Endothelial cell of umbilical vein (primary cell): ENCODE results near the gene TSHZ1. TPM values are rescaled to one million over a fixed set of nuclear protein-coding genes. Genes with fewer than 3 reads are reported as not detected.

ENCODE experiments used
- BruUV-seq: library from RNA; stranded (reverse); fragments of 400-500 nt; replicated peaks from 2 replicates; lab custom pipeline; 2021; lab: Mats Ljungman, UMichigan
- CTCF ChIA-PET: fragments of 300-600, 350-600 bp; sonication (Branson Sonifier 250); formaldehyde crosslinking; loops from one replicate; lab custom pipeline; 2021; ENCODE audit warnings: antibody characterized with exemption, inconsistent platforms; lab: Charles Lee
- POLR2A ChIA-PET: fragments of 300-600, 350-600 bp; sonication (Branson Sonifier 250); formaldehyde crosslinking; loops from one replicate; lab custom pipeline; 2021; ENCODE audit warnings: antibody characterized with exemption, inconsistent platforms; lab: Charles Lee
- DNase-seq: peaks from one replicate; pipeline ENCODE4 v3.0.0-alpha.2; 2011; ENCODE audit warnings: low read depth, low spot score
- FAIRE-seq: peaks from 2 replicates; lab custom pipeline; 2011; peaks lifted over from hg19 to GRCh38; lab: Jason Lieb, UNC
- H2AFZ ChIP-seq: 2 replicates; pipeline ENCODE4 v1.6.0; 2012; ENCODE audit warnings: low read depth, low read length, control low read depth, inconsistent platforms
- H3K27ac ChIP-seq: 2 replicates; pipeline ENCODE4 v1.5.1; 2011; ENCODE audit warnings: low read depth, mild to moderate bottlenecking, control low read depth, low read length, moderate library complexity; ENCODE audit not compliant: insufficient read depth
- H3K27me3 ChIP-seq, 2 experiments: 2 replicates each; pipeline versions ENCODE4 v1.6.0 to v1.6.1; 2011; ENCODE audit warnings: low read length in 2 of 2, mixed read lengths in 1 of 2; ENCODE audit not compliant: control insufficient read depth in 2 of 2, insufficient read depth in 2 of 2
- H3K36me3 ChIP-seq, 2 experiments: 2 replicates in 1 of 2; 3 replicates in 1 of 2; pipeline ENCODE4 v1.5.1; 2011; ENCODE audit warnings: low read length in 2 of 2, mild to moderate bottlenecking in 1 of 2, moderate library complexity in 1 of 2; ENCODE audit not compliant: control insufficient read depth in 2 of 2, insufficient read depth in 2 of 2; ENCODE audit errors: extremely low read depth in 1 of 2
- H3K4me1 ChIP-seq: 3 replicates; pipeline ENCODE4 v1.5.1; 2011; ENCODE audit warnings: mild to moderate bottlenecking, low read length; ENCODE audit not compliant: control insufficient read depth, insufficient read depth; ENCODE audit errors: extremely low read depth
- H3K4me2 ChIP-seq: 2 replicates; pipeline ENCODE4 v1.6.1; 2011; ENCODE audit warnings: low read length, control low read depth, mixed read lengths; ENCODE audit not compliant: insufficient read depth
- H3K4me3 ChIP-seq, 3 experiments: fragments of 200-600 bp in 1 of 3; sonication (generic), shearing (Covaris generic) in 1 of 3; replicated peaks in 1 of 3; 2 replicates each; pipeline ENCODE4 v1.5.1; 2011 to 2016; ENCODE audit warnings: control low read depth in 3 of 3, low read length in 3 of 3, mild to moderate bottlenecking in 2 of 3, inconsistent platforms in 1 of 3, low read depth in 1 of 3, moderate library complexity in 1 of 3; ENCODE audit not compliant: insufficient read depth in 1 of 3
- H3K79me2 ChIP-seq: 2 replicates; pipeline ENCODE4 v1.6.0; 2012; ENCODE audit warnings: low read length, inconsistent platforms; ENCODE audit not compliant: control insufficient read depth, insufficient read depth
- H3K9ac ChIP-seq: replicated peaks from 2 replicates; pipeline ENCODE3; 2011; ENCODE audit warnings: low read length, control low read depth; ENCODE audit not compliant: insufficient read depth; ENCODE audit errors: extremely low read depth
- H3K9me1 ChIP-seq: replicated peaks from 3 replicates; pipeline ENCODE4 v1.6.0; 2011; ENCODE audit warnings: mild to moderate bottlenecking, low read length; ENCODE audit not compliant: control insufficient read depth, insufficient read depth; ENCODE audit errors: extremely low read depth
- H3K9me3 ChIP-seq: replicated peaks from 2 replicates; pipeline ENCODE4 v1.5.1; 2012; ENCODE audit warnings: low read length, inconsistent platforms; ENCODE audit not compliant: control insufficient read depth, insufficient read depth
- H4K20me1 ChIP-seq: replicated peaks from 2 replicates; pipeline ENCODE3; 2011; ENCODE audit warnings: mild to moderate bottlenecking, low read length; ENCODE audit not compliant: control insufficient read depth, insufficient read depth; ENCODE audit errors: extremely low read depth
- EZH2 ChIP-seq: IDR thresholded peaks from 2 replicates; pipeline ENCODE4 v1.6.1; 2012; ENCODE audit warnings: borderline replicate concordance, low read depth, mild to moderate bottlenecking, moderate library complexity, low read length, inconsistent platforms; ENCODE audit not compliant: severe bottlenecking
- FOS ChIP-seq: IDR thresholded peaks from 2 replicates; pipeline ENCODE4 v1.6.1; 2011; ENCODE audit warnings: mild to moderate bottlenecking, low read length, moderate library complexity, borderline replicate concordance; ENCODE audit not compliant: insufficient read depth
- GATA2 ChIP-seq: IDR thresholded peaks from 2 replicates; pipeline ENCODE4 v1.7.0; 2011; ENCODE audit warnings: low read depth, mild to moderate bottlenecking, moderate library complexity, mixed read lengths, low read length; ENCODE audit not compliant: insufficient read length, insufficient read depth
- JUN ChIP-seq: IDR thresholded peaks from 2 replicates; pipeline ENCODE4 v1.6.1; 2011; ENCODE audit warnings: borderline replicate concordance, low read depth; ENCODE audit not compliant: insufficient read length, insufficient read depth
- MAX ChIP-seq: IDR thresholded peaks from 2 replicates; pipeline ENCODE4 v1.6.1; 2011; ENCODE audit not compliant: insufficient read depth, insufficient read length
- MYC ChIP-seq: IDR thresholded peaks from one replicate; pipeline ENCODE4 v1.6.1; 2011; ENCODE audit warnings: mild to moderate bottlenecking, low read depth, low read length
- POLR2A ChIP-seq: IDR thresholded peaks from 2 replicates; pipeline ENCODE4 v1.6.1; 2012; ENCODE audit warnings: low read depth, mild to moderate bottlenecking, control low read depth, low read length
- POLR2AphosphoS5 ChIP-seq: IDR thresholded peaks from 2 replicates; pipeline ENCODE4 v1.6.1; 2012; ENCODE audit warnings: low read depth, mild to moderate bottlenecking, control low read depth, low read length, moderate library complexity; ENCODE audit not compliant: insufficient read depth
- dilution Hi-C: fragments of 300-500 bp; cut with MboI; formaldehyde crosslinking; loops from one replicate; pipeline ENCODE4 v1.15.0; 2019; ENCODE audit warnings: low sequenced_read_pairs; ENCODE audit not compliant: extremely low pct_ligation_motif_present
- intact Hi-C: fragments of 100-400 bp; cut with micrococcal nuclease; formaldehyde crosslinking; loops from one replicate; pipeline ENCODE4 v1.10.0; 2022
- polyA plus RNA-seq, 4 experiments: library from polyadenylated mRNA; depleted of rRNA in 3 of 4; stranded (reverse) in 3 of 4; unstranded in 1 of 4; fragments of >200 nt; gene quantifications; 2 replicates each; pipeline versions ENCODE4 v1.2.1 to v1.2.3, GENCODE V29; 2011 to 2012; ENCODE audit warnings: missing spikeins in 1 of 4
- total RNA-seq: library from RNA; stranded (reverse); gene quantifications from 2 replicates; pipeline ENCODE4 v1.2.3, GENCODE V29; 2021
- TF ChIP-seq, protein P1 (sequence below), 2 donors: IDR thresholded peaks; 1 replicate in 1 of 2; 2 replicates in 1 of 2; pipeline ENCODE4 v1.5.1; 2011; ENCODE audit warnings: low read length in 2 of 2, mild to moderate bottlenecking in 2 of 2, moderate library complexity in 2 of 2, control low read depth in 1 of 2, inconsistent platforms in 1 of 2, low read depth in 1 of 2; ENCODE audit not compliant: insufficient read depth in 1 of 2; ENCODE audit errors: extremely low read depth in 1 of 2

The TSHZ1 gene
- total and polyA plus RNA-seq, 2 donors (not counting 3 experiments of a cell fraction or from before 2014, with no cell fraction given) = 4.2 to 10.2 TPM

DNA sequence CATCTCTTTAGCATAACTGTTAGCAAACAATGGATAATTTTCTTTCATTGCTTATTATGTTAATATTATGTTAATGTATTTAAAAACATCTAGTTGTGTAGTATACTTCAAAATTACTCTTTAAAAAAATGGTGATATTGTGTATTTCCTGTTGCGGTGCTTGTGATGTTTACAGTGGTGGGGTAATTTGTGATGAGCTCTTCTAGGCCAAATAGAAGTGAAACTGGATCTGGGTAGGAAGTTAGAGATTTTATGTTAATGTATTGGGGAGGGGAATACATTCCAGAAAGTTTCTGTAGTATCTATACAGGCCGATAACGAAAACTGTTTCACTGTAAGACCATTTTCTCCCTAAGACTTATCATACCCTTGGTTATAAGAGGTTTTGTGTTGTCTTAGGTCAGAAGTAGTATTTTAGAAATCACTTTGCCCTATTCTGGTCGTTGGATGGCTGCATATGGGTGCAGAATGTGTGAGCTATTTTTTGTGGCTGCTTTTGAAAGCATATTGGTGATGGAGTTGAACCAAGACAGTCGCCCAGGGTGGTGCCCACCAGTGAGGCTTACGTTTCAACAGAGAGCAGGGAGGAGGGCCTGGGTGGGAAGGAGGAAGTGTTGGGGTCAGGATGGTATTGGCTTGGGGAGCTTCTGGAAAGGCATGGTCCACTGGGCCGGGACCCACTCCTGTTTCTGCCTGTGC lies 5.8 kb downstream of the TSHZ1 start:
- Histone ChIP-seq H2AFZ (no peak overlapping the region), H3K4me1 (peaks cover 37% of the 10 kb centered on the region), H3K27ac (no peak overlapping the region), H3K27me3 (no peaks in the 10 kb centered on the region), H3K9me3 (no peaks in the 10 kb centered on the region), H3K4me2 (no peak overlapping the region), H4K20me1 (no peaks in the 10 kb centered on the region), H3K9me1 (no peaks in the 10 kb centered on the region), H3K9ac (no peak overlapping the region), H3K4me3 (no peak overlapping the region), H3K79me2 (peaks cover 28% of the 10 kb centered on the region), H3K36me3 (no peaks in the 10 kb centered on the region)
- TF ChIP-seq FOS = no peak
- TF ChIP-seq POLR2A = no peak
- TF ChIP-seq, protein P1, sequence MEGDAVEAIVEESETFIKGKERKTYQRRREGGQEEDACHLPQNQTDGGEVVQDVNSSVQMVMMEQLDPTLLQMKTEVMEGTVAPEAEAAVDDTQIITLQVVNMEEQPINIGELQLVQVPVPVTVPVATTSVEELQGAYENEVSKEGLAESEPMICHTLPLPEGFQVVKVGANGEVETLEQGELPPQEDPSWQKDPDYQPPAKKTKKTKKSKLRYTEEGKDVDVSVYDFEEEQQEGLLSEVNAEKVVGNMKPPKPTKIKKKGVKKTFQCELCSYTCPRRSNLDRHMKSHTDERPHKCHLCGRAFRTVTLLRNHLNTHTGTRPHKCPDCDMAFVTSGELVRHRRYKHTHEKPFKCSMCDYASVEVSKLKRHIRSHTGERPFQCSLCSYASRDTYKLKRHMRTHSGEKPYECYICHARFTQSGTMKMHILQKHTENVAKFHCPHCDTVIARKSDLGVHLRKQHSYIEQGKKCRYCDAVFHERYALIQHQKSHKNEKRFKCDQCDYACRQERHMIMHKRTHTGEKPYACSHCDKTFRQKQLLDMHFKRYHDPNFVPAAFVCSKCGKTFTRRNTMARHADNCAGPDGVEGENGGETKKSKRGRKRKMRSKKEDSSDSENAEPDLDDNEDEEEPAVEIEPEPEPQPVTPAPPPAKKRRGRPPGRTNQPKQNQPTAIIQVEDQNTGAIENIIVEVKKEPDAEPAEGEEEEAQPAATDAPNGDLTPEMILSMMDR (IDR thresholded peaks at IDR 0.05; ENCODE audit: extremely low read depth in 1 of 2, insufficient read depth in 1 of 2, low read depth in 1 of 2, low read length in 2 of 2) = no peak
- TF ChIP-seq POLR2AphosphoS5 = no peak
- no peak for TF ChIP-seq MYC
- no peak for TF ChIP-seq MAX
- no peak for TF ChIP-seq GATA2
- TF ChIP-seq JUN = no peak
- TF ChIP-seq EZH2 = no peak
- intact Hi-C loops = loop anchor here (10.0 kb wide), 1 partner anchor 1278 kb away; the partner anchor contains the start of gene ZNF516
- CTCF ChIA-PET = no interaction called here
- DNase-seq (no peak), FAIRE-seq (no peak)
- POLR2A ChIA-PET = no interaction called here
- no TSS peak for BruUV-seq
- dilution Hi-C loops = no loop called here
